ENCODE results near the gene PLEKHA5.

DNA sequence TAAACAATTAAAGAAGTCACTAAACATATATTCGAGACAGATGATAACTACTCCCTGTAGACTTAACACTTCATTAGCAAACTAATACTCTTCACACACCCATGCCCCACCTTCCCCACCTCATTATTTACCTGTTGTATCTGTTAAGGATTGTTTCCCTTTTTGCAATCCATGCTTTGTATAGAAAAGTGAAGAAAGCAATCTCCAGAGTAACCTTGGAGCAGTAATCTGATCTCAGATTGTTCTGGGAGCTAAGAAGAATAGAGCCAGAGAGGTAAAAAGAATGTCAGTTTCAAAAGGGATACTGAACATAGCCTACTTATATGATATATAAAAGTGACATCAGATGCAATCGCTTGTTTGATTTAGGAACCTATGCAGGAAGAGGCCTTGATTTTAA, 37.4 kb downstream of the PLEKHA5 start:
- TF ChIP-seq EZH2 (IDR thresholded peaks at IDR 0.05; ENCODE audit: low read depth, unreplicated experiment) (no peak), REST (IDR thresholded peaks at IDR 0.05; ENCODE audit: unreplicated experiment) (no peak), EZH2phosphoT487 (IDR thresholded peaks at IDR 0.05; ENCODE audit: unreplicated experiment) (no peak), CREB1 (CRISPR knock-in tag; IDR thresholded peaks at IDR 0.05; ENCODE audit: low read depth) (no peak), ZNF114 (CRISPR knock-in tag; IDR thresholded peaks at IDR 0.05) (no peak), POLR2AphosphoS5 (IDR thresholded peaks at IDR 0.05; ENCODE audit: low read depth) (no peak), ETS1 (IDR thresholded peaks at IDR 0.05) (no peak), STAT1 (IDR thresholded peaks at IDR 0.05; ENCODE audit: unreplicated experiment) (no peak)
- TF ChIP-seq, protein P1, sequence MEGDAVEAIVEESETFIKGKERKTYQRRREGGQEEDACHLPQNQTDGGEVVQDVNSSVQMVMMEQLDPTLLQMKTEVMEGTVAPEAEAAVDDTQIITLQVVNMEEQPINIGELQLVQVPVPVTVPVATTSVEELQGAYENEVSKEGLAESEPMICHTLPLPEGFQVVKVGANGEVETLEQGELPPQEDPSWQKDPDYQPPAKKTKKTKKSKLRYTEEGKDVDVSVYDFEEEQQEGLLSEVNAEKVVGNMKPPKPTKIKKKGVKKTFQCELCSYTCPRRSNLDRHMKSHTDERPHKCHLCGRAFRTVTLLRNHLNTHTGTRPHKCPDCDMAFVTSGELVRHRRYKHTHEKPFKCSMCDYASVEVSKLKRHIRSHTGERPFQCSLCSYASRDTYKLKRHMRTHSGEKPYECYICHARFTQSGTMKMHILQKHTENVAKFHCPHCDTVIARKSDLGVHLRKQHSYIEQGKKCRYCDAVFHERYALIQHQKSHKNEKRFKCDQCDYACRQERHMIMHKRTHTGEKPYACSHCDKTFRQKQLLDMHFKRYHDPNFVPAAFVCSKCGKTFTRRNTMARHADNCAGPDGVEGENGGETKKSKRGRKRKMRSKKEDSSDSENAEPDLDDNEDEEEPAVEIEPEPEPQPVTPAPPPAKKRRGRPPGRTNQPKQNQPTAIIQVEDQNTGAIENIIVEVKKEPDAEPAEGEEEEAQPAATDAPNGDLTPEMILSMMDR (conservative IDR thresholded peaks at IDR 0.05; ENCODE audit: low read depth in 2 of 2), result no peak
- TF ChIP-seq, protein P2, sequence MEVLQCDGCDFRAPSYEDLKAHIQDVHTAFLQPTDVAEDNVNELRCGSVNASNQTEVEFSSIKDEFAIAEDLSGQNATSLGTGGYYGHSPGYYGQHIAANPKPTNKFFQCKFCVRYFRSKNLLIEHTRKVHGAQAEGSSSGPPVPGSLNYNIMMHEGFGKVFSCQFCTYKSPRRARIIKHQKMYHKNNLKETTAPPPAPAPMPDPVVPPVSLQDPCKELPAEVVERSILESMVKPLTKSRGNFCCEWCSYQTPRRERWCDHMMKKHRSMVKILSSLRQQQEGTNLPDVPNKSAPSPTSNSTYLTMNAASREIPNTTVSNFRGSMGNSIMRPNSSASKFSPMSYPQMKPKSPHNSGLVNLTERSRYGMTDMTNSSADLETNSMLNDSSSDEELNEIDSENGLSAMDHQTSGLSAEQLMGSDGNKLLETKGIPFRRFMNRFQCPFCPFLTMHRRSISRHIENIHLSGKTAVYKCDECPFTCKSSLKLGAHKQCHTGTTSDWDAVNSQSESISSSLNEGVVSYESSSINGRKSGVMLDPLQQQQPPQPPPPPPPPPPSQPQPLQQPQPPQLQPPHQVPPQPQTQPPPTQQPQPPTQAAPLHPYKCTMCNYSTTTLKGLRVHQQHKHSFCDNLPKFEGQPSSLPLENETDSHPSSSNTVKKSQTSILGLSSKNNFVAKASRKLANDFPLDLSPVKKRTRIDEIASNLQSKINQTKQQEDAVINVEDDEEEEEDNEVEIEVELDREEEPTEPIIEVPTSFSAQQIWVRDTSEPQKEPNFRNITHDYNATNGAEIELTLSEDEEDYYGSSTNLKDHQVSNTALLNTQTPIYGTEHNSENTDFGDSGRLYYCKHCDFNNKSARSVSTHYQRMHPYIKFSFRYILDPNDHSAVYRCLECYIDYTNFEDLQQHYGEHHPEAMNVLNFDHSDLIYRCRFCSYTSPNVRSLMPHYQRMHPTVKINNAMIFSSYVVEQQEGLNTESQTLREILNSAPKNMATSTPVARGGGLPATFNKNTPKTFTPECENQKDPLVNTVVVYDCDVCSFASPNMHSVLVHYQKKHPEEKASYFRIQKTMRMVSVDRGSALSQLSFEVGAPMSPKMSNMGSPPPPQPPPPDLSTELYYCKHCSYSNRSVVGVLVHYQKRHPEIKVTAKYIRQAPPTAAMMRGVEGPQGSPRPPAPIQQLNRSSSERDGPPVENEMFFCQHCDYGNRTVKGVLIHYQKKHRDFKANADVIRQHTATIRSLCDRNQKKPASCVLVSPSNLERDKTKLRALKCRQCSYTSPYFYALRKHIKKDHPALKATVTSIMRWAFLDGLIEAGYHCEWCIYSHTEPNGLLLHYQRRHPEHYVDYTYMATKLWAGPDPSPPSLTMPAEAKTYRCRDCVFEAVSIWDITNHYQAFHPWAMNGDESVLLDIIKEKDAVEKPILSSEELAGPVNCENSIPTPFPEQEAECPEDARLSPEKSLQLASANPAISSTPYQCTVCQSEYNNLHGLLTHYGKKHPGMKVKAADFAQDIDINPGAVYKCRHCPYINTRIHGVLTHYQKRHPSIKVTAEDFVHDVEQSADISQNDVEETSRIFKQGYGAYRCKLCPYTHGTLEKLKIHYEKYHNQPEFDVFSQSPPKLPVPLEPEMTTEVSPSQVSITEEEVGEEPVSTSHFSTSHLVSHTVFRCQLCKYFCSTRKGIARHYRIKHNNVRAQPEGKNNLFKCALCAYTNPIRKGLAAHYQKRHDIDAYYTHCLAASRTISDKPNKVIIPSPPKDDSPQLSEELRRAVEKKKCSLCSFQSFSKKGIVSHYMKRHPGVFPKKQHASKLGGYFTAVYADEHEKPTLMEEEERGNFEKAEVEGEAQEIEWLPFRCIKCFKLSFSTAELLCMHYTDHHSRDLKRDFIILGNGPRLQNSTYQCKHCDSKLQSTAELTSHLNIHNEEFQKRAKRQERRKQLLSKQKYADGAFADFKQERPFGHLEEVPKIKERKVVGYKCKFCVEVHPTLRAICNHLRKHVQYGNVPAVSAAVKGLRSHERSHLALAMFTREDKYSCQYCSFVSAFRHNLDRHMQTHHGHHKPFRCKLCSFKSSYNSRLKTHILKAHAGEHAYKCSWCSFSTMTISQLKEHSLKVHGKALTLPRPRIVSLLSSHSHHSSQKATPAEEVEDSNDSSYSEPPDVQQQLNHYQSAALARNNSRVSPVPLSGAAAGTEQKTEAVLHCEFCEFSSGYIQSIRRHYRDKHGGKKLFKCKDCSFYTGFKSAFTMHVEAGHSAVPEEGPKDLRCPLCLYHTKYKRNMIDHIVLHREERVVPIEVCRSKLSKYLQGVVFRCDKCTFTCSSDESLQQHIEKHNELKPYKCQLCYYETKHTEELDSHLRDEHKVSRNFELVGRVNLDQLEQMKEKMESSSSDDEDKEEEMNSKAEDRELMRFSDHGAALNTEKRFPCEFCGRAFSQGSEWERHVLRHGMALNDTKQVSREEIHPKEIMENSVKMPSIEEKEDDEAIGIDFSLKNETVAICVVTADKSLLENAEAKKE (CRISPR knock-in tag; IDR thresholded peaks at IDR 0.05), result no peak

All from GM23338 (cell line).